ENCODE data around the gene KRTAP10-4.

GRCh38 chr21:44549525-44550211 lies 23.9 kb upstream of the KRTAP10-4 start:
- TF ChIP-seq POLR2AphosphoS5 (IDR thresholded peaks at IDR 0.05; ENCODE audit: low read depth, low read length) (no peak), ZBTB33 (IDR thresholded peaks at IDR 0.05; ENCODE audit: extremely low read depth, insufficient replicate concordance, low read length) (no peak), EZH2 (IDR thresholded peaks at IDR 0.05) (no peak), CTCF (IDR thresholded peaks at IDR 0.05 in 2 of 3, conservative IDR thresholded peaks at IDR 0.05 in 1 of 3; ENCODE audit: borderline replicate concordance in 1 of 3, insufficient read depth in 1 of 3, low read depth in 2 of 3, low read length in 2 of 3) (no peak), POLR2A (IDR thresholded peaks at IDR 0.05; ENCODE audit: borderline replicate concordance, extremely low read depth, insufficient read depth, insufficient read length) (no peak), ATF3 (IDR thresholded peaks at IDR 0.05) (no peak), YY1 (IDR thresholded peaks at IDR 0.05; ENCODE audit: extremely low read depth, insufficient replicate concordance, low read depth, low read length) (no peak)
